Stimulated activated CD8-positive, alpha-beta memory T cell treated with anti-CD3 and anti-CD28 coated beads, Interleukin-4, amount 100 ng/mL, for 4 hours (primary cell): ENCODE measurements around the gene SASS6.
A peak's percentile ranks its signal among the peaks of the same experiment; 100 is the strongest.

ENCODE experiments used
- DNase-seq, 2 donors: peaks; one replicate each; pipeline ENCODE4 v3.0.0-alpha.2; 2020; ENCODE audit warnings: low read depth in 2 of 2, low spot score in 1 of 2

SASS6 gene

GRCh38 chr1:100132566-100133477 lies at the start of gene SASS6, which contains the start of gene TRMT13:
TSS of gene SASS6 (minus strand) at chr1:100132930. CDS start at chr1:100132814, 116 bp downstream.
TSS of gene TRMT13 (plus strand) at chr1:100133163. CDS start at chr1:100133169, 6 bp downstream.
- peak; percentile 88 to 89 for DNase-seq

- no peak for DNase-seq
These were observed 45.4 kb upstream of the SASS6 start, which contains the start of gene LRRC39 for GRCh38 chr1:100178091-100178490. TSS of gene LRRC39 (minus strand) at chr1:100178256. CDS start at chr1:100168516, 9,740 bp downstream.

GRCh38 chr1:100177295-100178041 lies 44.7 kb upstream of the SASS6 start:
- DNase-seq: no peak

GRCh38 chr1:100168051-100168450 lies 35.3 kb upstream of the SASS6 start:
- no peak for DNase-seq

- DNase-seq: no peak
These were observed 32.0 kb upstream of the SASS6 start for GRCh38 chr1:100164702-100165101.

- DNase-seq: no peak
These were observed 31.5 kb upstream of the SASS6 start for GRCh38 chr1:100164216-100164615.

GRCh38 chr1:100162881-100163280 lies 30.2 kb upstream of the SASS6 start:
- DNase-seq: no peak

GRCh38 chr1:100152271-100152670 lies 19.5 kb upstream of the SASS6 start:
- DNase-seq: no peak

- no peak for DNase-seq
These were observed 18.9 kb upstream of the SASS6 start for GRCh38 chr1:100151679-100152078.

GRCh38 chr1:100147875-100148274 lies 15.1 kb upstream of the SASS6 start:
- no peak for DNase-seq

- no peak for DNase-seq
These were observed 14.2 kb upstream of the SASS6 start for GRCh38 chr1:100146958-100147357.

- no peak for DNase-seq
These were observed 12.4 kb upstream of the SASS6 start for GRCh38 chr1:100145116-100145515.

- DNase-seq: no peak
These were observed 9.6 kb upstream of the SASS6 start for GRCh38 chr1:100142343-100142742.

- DNase-seq: no peak
These were observed 8.5 kb upstream of the SASS6 start for GRCh38 chr1:100141192-100141591.

- DNase-seq: no peak
These were observed 4.9 kb upstream of the SASS6 start for GRCh38 chr1:100137602-100138001.

GRCh38 chr1:100134872-100135271 lies 2.1 kb upstream of the SASS6 start:
- DNase-seq: no peak

GRCh38 chr1:100131623-100132022 lies 1.1 kb downstream of the SASS6 start:
- DNase-seq: no peak

- DNase-seq: no peak
These were observed 2.1 kb downstream of the SASS6 start for GRCh38 chr1:100130552-100131077.

- no peak for DNase-seq
These were observed 5.5 kb downstream of the SASS6 start for GRCh38 chr1:100127226-100127625.

GRCh38 chr1:100122177-100122576 lies 10.6 kb downstream of the SASS6 start:
- no peak for DNase-seq

GRCh38 chr1:100115524-100115923 lies 17.2 kb downstream of the SASS6 start:
- DNase-seq: no peak
